Astrocyte of the cerebellum (primary cell): ENCODE data around the gene DHRS7.

Experiments used
- DNase-seq: peaks from one replicate; pipeline ENCODE4 v3.0.0-alpha.2; 2011; ENCODE audit warnings: low read depth
- H3K4me3 ChIP-seq: 2 replicates; pipeline ENCODE4 v1.5.1; 2011; ENCODE audit warnings: mild to moderate bottlenecking, low read depth, low read length, moderate library complexity
- in situ Hi-C: cut with HindIII; loops from 2 replicates; pipeline ENCODE4 v1.10.0; 2017; ENCODE audit warnings: low sequenced_read_pairs
- TF ChIP-seq, protein P1 (sequence below): IDR thresholded peaks from 2 replicates; pipeline ENCODE4 v1.5.1; 2012; ENCODE audit warnings: low read length, low read depth, moderate library complexity, mild to moderate bottlenecking; ENCODE audit errors: missing control alignments

Gene DHRS7

GRCh38 chr14:60206837-60207533 lies 41.8 kb upstream of the DHRS7 start:
- in situ Hi-C loops: no loop called here
- TF ChIP-seq, protein P1, sequence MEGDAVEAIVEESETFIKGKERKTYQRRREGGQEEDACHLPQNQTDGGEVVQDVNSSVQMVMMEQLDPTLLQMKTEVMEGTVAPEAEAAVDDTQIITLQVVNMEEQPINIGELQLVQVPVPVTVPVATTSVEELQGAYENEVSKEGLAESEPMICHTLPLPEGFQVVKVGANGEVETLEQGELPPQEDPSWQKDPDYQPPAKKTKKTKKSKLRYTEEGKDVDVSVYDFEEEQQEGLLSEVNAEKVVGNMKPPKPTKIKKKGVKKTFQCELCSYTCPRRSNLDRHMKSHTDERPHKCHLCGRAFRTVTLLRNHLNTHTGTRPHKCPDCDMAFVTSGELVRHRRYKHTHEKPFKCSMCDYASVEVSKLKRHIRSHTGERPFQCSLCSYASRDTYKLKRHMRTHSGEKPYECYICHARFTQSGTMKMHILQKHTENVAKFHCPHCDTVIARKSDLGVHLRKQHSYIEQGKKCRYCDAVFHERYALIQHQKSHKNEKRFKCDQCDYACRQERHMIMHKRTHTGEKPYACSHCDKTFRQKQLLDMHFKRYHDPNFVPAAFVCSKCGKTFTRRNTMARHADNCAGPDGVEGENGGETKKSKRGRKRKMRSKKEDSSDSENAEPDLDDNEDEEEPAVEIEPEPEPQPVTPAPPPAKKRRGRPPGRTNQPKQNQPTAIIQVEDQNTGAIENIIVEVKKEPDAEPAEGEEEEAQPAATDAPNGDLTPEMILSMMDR: no peak
- no peak overlapping the region for H3K4me3 ChIP-seq
- no peak for DNase-seq

- in situ Hi-C loops: no loop called here
- no peak overlapping the region for H3K4me3 ChIP-seq
- DNase-seq: no peak
- TF ChIP-seq, protein P1: no peak
These were observed 41.1 kb upstream of the DHRS7 start for GRCh38 chr14:60206249-60206670.

GRCh38 chr14:60204843-60205774 lies 39.9 kb upstream of the DHRS7 start:
- no peak overlapping the region for H3K4me3 ChIP-seq
- DNase-seq: no peak
- in situ Hi-C loops: no loop called here
- TF ChIP-seq, protein P1: no peak

DNA sequence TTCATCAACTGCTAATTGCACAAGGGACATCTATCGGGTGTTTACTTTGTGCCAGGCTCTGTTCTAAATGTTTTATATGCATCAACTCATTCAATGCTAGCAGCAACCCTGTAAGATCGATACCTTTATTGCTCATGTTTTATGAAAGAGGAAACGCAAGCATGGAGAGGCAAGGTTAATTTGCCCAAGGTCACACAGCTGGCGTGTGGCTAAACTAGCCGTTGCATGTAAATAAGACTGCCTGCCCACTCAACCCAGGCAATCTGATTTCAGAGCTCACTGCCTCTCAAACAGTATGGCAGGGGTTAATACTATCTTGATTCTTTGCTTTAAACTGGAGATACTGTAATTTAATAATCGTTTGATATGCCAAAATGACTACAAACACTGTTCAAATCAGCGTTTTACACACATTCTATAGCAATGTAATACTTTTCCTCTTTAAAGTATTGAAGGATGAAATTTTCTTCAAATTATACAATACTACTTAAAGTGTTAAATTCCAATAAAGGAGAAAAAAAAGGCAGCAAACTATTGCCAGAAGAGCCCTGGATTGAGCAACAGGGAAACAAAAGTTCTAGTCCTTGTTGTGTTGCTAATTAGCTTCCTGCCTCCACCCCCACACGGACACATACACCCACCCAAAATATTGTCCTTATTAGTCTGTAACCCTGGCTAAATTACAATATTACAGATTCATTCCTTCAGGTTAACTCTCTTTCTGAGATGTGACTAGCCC lies 39.1 kb upstream of the DHRS7 start:
- H3K4me3 ChIP-seq: no peak overlapping the region
- TF ChIP-seq, protein P1: no peak
- DNase-seq: no peak
- in situ Hi-C loops: no loop called here

DNA sequence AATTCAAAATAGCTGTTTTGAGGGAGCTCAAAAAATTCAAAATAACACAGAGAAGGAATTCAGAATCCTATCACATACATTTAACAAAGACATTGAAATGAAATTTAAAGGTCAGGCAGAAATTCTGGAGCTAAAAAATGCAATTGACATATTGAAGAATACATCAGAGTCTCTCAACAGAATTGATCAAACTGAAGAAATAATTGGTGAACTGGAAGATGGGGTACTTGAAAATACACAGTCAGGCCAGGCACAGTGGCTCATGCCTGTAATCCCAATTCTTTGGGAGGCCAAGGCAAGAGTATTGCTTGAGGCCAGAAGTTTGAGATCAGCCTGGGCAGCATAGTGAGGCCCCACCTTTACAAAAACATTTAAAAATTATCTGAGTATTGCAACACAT lies 34.1 kb upstream of the DHRS7 start:
- in situ Hi-C loops: no loop called here
- no peak for DNase-seq
- TF ChIP-seq, protein P1: no peak
- H3K4me3 ChIP-seq: no peak overlapping the region

DNA sequence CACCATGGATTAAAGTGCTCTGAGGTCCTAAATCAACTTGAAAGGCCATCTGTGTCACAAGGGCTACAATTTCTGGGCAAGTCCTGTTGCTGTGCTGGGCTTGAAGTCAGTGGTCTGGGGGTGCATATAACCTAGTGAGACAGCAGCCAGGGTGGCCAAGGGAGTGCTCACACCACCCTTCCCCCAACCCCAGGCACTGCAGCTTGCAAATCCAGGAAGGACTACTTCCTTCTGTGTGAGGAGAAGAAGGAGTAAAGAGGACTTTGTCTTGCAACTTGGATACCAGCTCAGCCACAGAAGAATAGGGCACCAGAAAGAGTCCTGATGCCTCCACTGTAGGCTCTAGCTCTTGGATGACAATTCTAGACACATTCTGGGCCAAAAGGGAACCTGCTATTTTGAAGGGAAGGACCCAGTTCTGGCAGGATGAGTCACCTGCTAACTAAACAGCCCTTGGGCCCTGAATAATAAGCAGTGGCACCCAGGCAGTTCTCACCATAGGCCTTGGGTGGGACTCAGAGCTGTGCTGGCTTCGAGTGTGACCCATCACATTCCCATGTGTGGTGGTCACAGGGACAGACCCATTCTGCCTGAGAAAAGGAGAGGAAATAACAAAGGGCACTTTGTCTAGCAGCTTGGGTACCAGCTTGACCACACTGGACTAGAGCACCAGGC lies 32.6 kb upstream of the DHRS7 start:
- in situ Hi-C loops: no loop called here

More for the DNA sequence above, 32.6 kb upstream of the DHRS7 start:
- TF ChIP-seq, protein P1: no peak
- DNase-seq: no peak
- H3K4me3 ChIP-seq: no peak overlapping the region
